Lower lobe of right lung (tissue), 2 donors: ENCODE results near the gene CBX6. TPM values are rescaled to one million over a fixed set of nuclear protein-coding genes. Genes with fewer than 3 reads are reported as not detected.

Experiments
- ATAC-seq, 2 donors: fragments of 200-7000 bp; cut with Tn5 transposase; one replicate each; pipeline ENCODE4 v1.9.1; 2020 to 2022; ENCODE audit warnings: mild to moderate bottlenecking in 2 of 2, moderate library complexity in 2 of 2
- DNase-seq: peaks from one replicate; pipeline ENCODE4 v3.0.0-alpha.2; 2020
- H3K27ac ChIP-seq: fragments of 200-600 bp; one replicate; pipeline ENCODE4 v1.8.0; 2022
- H3K27me3 ChIP-seq: fragments of 200-600 bp; one replicate; pipeline ENCODE4 v1.8.0; 2022; ENCODE audit warnings: low read depth
- H3K36me3 ChIP-seq: fragments of 200-600 bp; one replicate; pipeline ENCODE4 v1.8.0; 2022; ENCODE audit warnings: mild to moderate bottlenecking
- H3K4me1 ChIP-seq: fragments of 200-600 bp; one replicate; pipeline ENCODE4 v1.8.0; 2022
- H3K4me3 ChIP-seq: fragments of 200-600 bp; one replicate; pipeline ENCODE4 v1.8.0; 2022; ENCODE audit warnings: mild to moderate bottlenecking
- H3K9me3 ChIP-seq: fragments of 200-600 bp; one replicate; pipeline ENCODE4 v1.8.0; 2022
- CTCF ChIP-seq: fragments of 200-600 bp; IDR thresholded peaks from one replicate; pipeline ENCODE4 v1.8.0; 2022; ENCODE audit warnings: antibody characterized with exemption, mild to moderate bottlenecking
- intact Hi-C: fragments of 100-400 bp; cut with DNase I; formaldehyde crosslinking; loops from one replicate; pipeline ENCODE4 v1.11.0; 2022
- total RNA-seq: library from RNA; stranded (reverse); fragmentation: NEBNext Ultra II Directional; extraction: Animal tissue kit (Norgen Biotek cat#: 25700); gene quantifications from one replicate; pipeline ENCODE4 v1.2.1, GENCODE V29; 2021
- donor health status: DM: no; HTN: yes; CAD: no; lungs with severe emphysema.

The CBX6 gene
- total RNA-seq, 1 donor from 2014 or later, result 54.7 TPM

GRCh38 chr22:38850941-38851849 is 20.8 kb downstream of the CBX6 start:
- Histone ChIP-seq H3K27me3 (peaks cover 10% of the 10 kb centered on the region), H3K4me3 (no peak overlapping the region), H3K4me1 (no peaks in the 10 kb centered on the region), H3K9me3 (no peaks in the 10 kb centered on the region), H3K36me3 (no peaks in the 10 kb centered on the region), H3K27ac (no peak overlapping the region)
- TF ChIP-seq CTCF, result no peak
- intact Hi-C loops, result no loop called here
- DNase-seq (no peak), ATAC-seq (no peak)

GRCh38 chr22:38850399-38850798 is 21.6 kb downstream of the CBX6 start:
- no peaks in the 10 kb centered on the region for H3K4me1 ChIP-seq
- TF ChIP-seq CTCF, result no peak
- intact Hi-C loops, result no loop called here
- no peak for ATAC-seq
- no peak for DNase-seq
- no peak overlapping the region for H3K4me3 ChIP-seq
- no peaks in the 10 kb centered on the region for H3K9me3 ChIP-seq
- H3K36me3 ChIP-seq, result no peaks in the 10 kb centered on the region
- no peak overlapping the region for H3K27ac ChIP-seq
- peaks cover 10% of the 10 kb centered on the region for H3K27me3 ChIP-seq

GRCh38 chr22:38849811-38850210 is 22.2 kb downstream of the CBX6 start:
- intact Hi-C loops, result no loop called here
- Histone ChIP-seq H3K4me3 (no peak overlapping the region), H3K27ac (no peak overlapping the region), H3K9me3 (no peaks in the 10 kb centered on the region), H3K4me1 (no peaks in the 10 kb centered on the region), H3K27me3 (peaks cover 10% of the 10 kb centered on the region), H3K36me3 (no peaks in the 10 kb centered on the region)
- TF ChIP-seq CTCF, result no peak
- no peak for DNase-seq
- no peak for ATAC-seq

- Histone ChIP-seq H3K4me1 (peaks cover 12% of the 10 kb centered on the region), H3K36me3 (no peaks in the 10 kb centered on the region), H3K4me3 (no peak overlapping the region), H3K9me3 (no peaks in the 10 kb centered on the region), H3K27me3 (peaks cover 33% of the 10 kb centered on the region), H3K27ac (no peak overlapping the region)
- intact Hi-C loops, result no loop called here
- no peak for DNase-seq
- no peak for TF ChIP-seq CTCF
- no peak for ATAC-seq
These were observed 25.6 kb downstream of the CBX6 start for GRCh38 chr22:38846412-38846811.

- H3K27me3 ChIP-seq, result peaks cover 32% of the 10 kb centered on the region
- H3K36me3 ChIP-seq, result no peaks in the 10 kb centered on the region
- H3K4me3 ChIP-seq, result no peak overlapping the region
- DNase-seq (no peak), ATAC-seq (no peak)
- H3K9me3 ChIP-seq, result no peaks in the 10 kb centered on the region
- intact Hi-C loops, result no loop called here
- no peak overlapping the region for H3K27ac ChIP-seq
- H3K4me1 ChIP-seq, result peaks cover 12% of the 10 kb centered on the region
- TF ChIP-seq CTCF, result no peak
These were observed 26.8 kb downstream of the CBX6 start for GRCh38 chr22:38845004-38845740.
